Neural cell (in vitro differentiated cells): ENCODE measurements around the gene PDE9A.

Experiments
- CTCF ChIP-seq: fragments of 450-650 bp; IDR thresholded peaks from 2 replicates; pipeline ENCODE4 v1.5.1; 2014; ENCODE audit warnings: antibody characterized with exemption, mild to moderate bottlenecking, moderate library complexity; ENCODE audit not compliant: poor library complexity, severe bottlenecking
- EP300 ChIP-seq: fragments of 450-650 bp; conservative IDR thresholded peaks from 2 replicates; pipeline ENCODE4 v1.6.1; 2014; ENCODE audit warnings: antibody characterized with exemption, mild to moderate bottlenecking, moderate library complexity; ENCODE audit not compliant: poor library complexity, severe bottlenecking
- EZH2 ChIP-seq: fragments of 200-600, 300-800 bp; shearing (Covaris generic), sonication (generic); IDR thresholded peaks from 2 replicates; pipeline ENCODE4 v1.6.1; 2014; ENCODE audit warnings: antibody characterized with exemption, low read length, borderline replicate concordance, mild to moderate bottlenecking; ENCODE audit not compliant: insufficient read depth, poor library complexity, severe bottlenecking

GRCh38 chr21:42680429-42680828, 27.0 kb downstream of the PDE9A start:
- TF ChIP-seq EP300 (no peak), CTCF (no peak), EZH2 (no peak)
